Large intestine (tissue), 3 donors: ENCODE results near the gene TMCC3. TPM values are rescaled to one million over a fixed set of nuclear protein-coding genes. Genes with fewer than 3 reads are reported as not detected.
"Not testable (repeated sequence)": the region's sequence is repeated elsewhere in the genome, so short reads cannot be mapped to it uniquely, and the experiment has no call there.

ENCODE experiments used
- DNase-seq, 2 donors: peaks; one replicate each; pipeline versions ENCODE4 v3.0.0 to v3.0.0-alpha.2; 2013
- H3K27ac ChIP-seq: one replicate; pipeline ENCODE4 v1.5.1; 2013; ENCODE audit warnings: low read length
- H3K27me3 ChIP-seq: 2 replicates; pipeline ENCODE4 v1.6.1; 2013; ENCODE audit warnings: low read length; ENCODE audit not compliant: control insufficient read depth, insufficient read depth
- H3K36me3 ChIP-seq: 2 replicates; pipeline ENCODE4 v1.6.1; 2013; ENCODE audit warnings: low read length; ENCODE audit not compliant: control insufficient read depth, insufficient read depth
- H3K4me1 ChIP-seq: one replicate; pipeline ENCODE4 v1.6.1; 2013; ENCODE audit warnings: low read length; ENCODE audit not compliant: control insufficient read depth, insufficient read depth
- H3K4me3 ChIP-seq: one replicate; pipeline ENCODE4 v1.5.1; 2013; ENCODE audit warnings: low read length
- H3K9me3 ChIP-seq: one replicate; pipeline ENCODE4 v1.6.1; 2013; ENCODE audit warnings: mild to moderate bottlenecking, low read depth, low read length, moderate library complexity; ENCODE audit not compliant: control insufficient read depth
- WGBS: methylation state at CpG from one replicate; pipeline ENCODE4 v1.1.5; 2013; ENCODE audit warnings: low lambda C conversion rate; ENCODE audit not compliant: insufficient coverage; 5-methylcytosine and 5-hydroxymethylcytosine counted together
- polyA plus RNA-seq: library from polyadenylated mRNA; unstranded; fragments of 120-200 nt; gene quantifications from one replicate; pipeline ENCODE4 v1.2.1, GENCODE V29; 2013

TMCC3 gene
- polyA plus RNA-seq, 1 donor = 24.3 TPM

DNA sequence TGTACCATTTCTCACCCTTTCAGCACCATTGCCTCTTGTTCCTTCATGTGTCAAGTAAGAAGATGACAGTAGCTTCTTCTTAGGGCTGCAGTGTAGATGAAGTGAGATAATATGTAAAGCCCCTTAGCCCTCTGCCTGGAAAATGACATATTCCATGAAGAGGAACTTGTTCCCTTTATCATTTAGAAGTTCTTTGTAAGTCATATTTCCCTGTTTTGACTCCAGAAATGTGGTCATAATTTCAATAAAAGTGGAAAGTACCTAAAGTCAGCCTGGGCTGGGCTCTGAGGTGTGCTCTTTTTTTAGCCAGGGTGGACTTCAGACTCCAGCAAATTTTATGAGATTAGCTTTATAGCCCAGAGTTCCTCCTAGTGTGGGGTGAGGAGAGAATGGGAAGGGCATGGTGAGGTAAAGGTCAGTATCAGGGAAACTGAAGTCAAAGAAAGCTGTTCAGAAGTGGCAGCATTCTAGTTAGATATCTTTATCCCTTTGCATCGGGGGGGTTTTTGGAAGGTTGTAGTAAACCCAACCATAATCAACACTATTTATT is 92.5 kb downstream of the TMCC3 start:
- Histone ChIP-seq H3K4me1 (peaks cover 25% of the 10 kb centered on the region), H3K4me3 (no peak overlapping the region), H3K27ac (peak overlapping the region; percentile 33), H3K36me3 (no peaks in the 10 kb centered on the region), H3K9me3 (no peaks in the 10 kb centered on the region), H3K27me3 (no peaks in the 10 kb centered on the region)
- no CpG with 5 or more reads among the region's 1 CpG for WGBS
- peak; percentile 59 to 86 for DNase-seq

DNA sequence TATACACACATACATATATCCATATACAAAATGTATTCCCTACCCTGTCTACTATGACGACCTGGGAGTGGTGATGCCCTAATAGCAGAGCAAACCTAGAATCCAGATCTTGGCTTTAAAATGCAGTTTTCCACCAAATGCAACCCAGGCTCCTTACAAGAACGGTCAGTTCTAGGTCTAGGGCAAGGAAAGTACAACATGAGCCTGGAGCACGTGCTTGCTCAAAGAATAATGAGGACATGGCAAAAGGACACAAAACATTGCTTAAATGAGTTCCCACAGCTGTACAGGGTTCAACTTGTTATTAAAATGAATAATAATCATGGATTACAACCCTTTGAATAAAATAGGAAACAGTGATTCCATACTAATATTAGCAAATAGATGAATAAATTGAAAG is 94.7 kb downstream of the TMCC3 start:
- H3K9me3 ChIP-seq = no peaks in the 10 kb centered on the region
- no CpG with 5 or more reads among the region's 3 CpGs for WGBS
- H3K4me1 ChIP-seq = peaks cover 20% of the 10 kb centered on the region
- no peak for DNase-seq
- no peaks in the 10 kb centered on the region for H3K27me3 ChIP-seq
- H3K4me3 ChIP-seq = no peak overlapping the region
- H3K36me3 ChIP-seq = no peaks in the 10 kb centered on the region
- no peak overlapping the region for H3K27ac ChIP-seq

- WGBS = 89% methylated on average over 3 of the region's 15 CpGs
- no peak for DNase-seq
Observed at GRCh38 chr12:94553875-94554274, 96.5 kb downstream of the TMCC3 start.

DNA sequence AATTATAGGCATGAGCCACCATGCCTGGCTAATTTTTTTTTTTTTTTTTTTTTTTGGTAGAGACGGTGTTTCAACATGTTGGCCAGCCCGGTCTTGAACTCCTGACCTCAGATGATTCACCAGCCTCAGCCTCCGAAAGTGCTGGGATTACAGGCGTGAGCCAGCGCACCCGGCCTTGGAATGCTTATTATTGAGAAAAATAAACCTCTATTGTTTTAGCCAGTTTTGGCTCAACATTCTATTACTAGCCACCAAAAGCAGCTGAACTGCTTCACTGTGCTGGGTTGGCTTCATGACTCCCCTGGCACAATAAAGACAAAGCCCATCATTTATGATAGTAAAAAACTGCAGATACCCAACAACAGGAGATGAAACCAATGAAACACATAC is 97.2 kb downstream of the TMCC3 start:
- DNase-seq = no peak
- no peaks in the 10 kb centered on the region for H3K36me3 ChIP-seq
- H3K4me1 ChIP-seq = peaks cover 4% of the 10 kb centered on the region
- H3K27me3 ChIP-seq = no peaks in the 10 kb centered on the region
- no peak overlapping the region for H3K4me3 ChIP-seq
- no peaks in the 10 kb centered on the region for H3K9me3 ChIP-seq
- H3K27ac ChIP-seq = no peak overlapping the region
- no CpG with 5 or more reads among the region's 6 CpGs for WGBS

More at GRCh38 chr12:94553875-94554274, 96.5 kb downstream of the TMCC3 start:
- H3K27ac ChIP-seq = no peak overlapping the region
- H3K27me3 ChIP-seq = no peaks in the 10 kb centered on the region
- H3K9me3 ChIP-seq = no peaks in the 10 kb centered on the region
- peaks cover 12% of the 10 kb centered on the region for H3K4me1 ChIP-seq
- H3K36me3 ChIP-seq = no peaks in the 10 kb centered on the region
- H3K4me3 ChIP-seq = no peak overlapping the region

- no peak for DNase-seq
- Histone ChIP-seq H3K4me1 (no peaks in the 10 kb centered on the region), H3K4me3 (no peak overlapping the region), H3K9me3 (no peaks in the 10 kb centered on the region), H3K27me3 (no peaks in the 10 kb centered on the region), H3K36me3 (no peaks in the 10 kb centered on the region), H3K27ac (no peak overlapping the region)
- WGBS = no CpG with 5 or more reads among the region's 4 CpGs
Observed at GRCh38 chr12:94551810-94552209, 98.5 kb downstream of the TMCC3 start.

DNA sequence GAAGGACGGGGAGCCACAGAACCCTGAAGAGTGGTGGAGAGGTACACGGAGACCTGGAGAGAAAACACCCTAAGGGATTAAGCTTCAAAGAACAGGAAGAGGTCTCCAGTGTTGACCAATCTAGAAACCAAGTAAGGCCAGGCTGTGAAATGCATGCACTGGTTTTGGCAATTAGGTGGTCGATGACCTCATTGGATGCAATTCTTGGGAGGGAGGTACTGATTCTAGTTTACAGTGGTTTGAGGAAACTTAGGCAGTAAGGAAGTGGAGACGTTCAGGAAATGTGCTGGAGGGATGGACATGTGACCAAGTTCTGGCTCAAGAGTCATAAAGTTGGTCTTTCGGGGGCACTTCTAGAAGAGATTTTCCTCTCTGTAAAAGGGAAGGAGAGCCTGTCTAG is 99.4 kb downstream of the TMCC3 start:
- no CpG with 5 or more reads among the region's 5 CpGs for WGBS
- DNase-seq = no peak
- Histone ChIP-seq H3K4me1 (no peaks in the 10 kb centered on the region), H3K9me3 (no peaks in the 10 kb centered on the region), H3K27ac (no peak overlapping the region), H3K4me3 (no peak overlapping the region), H3K27me3 (no peaks in the 10 kb centered on the region), H3K36me3 (no peaks in the 10 kb centered on the region)

DNA sequence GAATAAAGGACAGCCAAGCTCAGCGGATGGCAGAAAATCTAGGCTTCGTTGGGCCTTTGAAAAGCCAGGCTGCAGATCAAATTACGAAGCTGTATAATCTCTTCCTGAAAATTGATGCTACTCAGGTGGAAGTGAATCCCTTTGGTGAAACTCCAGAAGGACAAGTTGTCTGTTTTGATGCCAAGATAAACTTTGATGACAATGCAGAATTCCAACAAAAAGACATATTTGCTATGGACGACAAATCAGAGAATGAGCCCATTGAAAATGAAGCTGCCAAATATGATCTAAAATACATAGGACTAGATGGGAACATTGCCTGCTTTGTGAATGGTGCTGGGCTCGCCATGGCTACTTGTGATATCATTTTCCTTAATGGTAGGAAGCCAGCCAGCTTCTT is 101.5 kb downstream of the TMCC3 start:
- not testable (repeated sequence) for H3K4me1 ChIP-seq, H3K27me3 ChIP-seq, H3K4me3 ChIP-seq, H3K9me3 ChIP-seq, DNase-seq, H3K27ac ChIP-seq, H3K36me3 ChIP-seq
- WGBS = 73% methylated on average over 2 of the region's 5 CpGs

- no peaks in the 10 kb centered on the region for H3K27me3 ChIP-seq
- H3K27ac ChIP-seq = no peak overlapping the region
- WGBS = no CpG with 5 or more reads among the region's 17 CpGs
- no peaks in the 10 kb centered on the region for H3K36me3 ChIP-seq
- H3K4me1 ChIP-seq = no peaks in the 10 kb centered on the region
- DNase-seq = peak; percentile 50 to 67
- no peak overlapping the region for H3K4me3 ChIP-seq
- H3K9me3 ChIP-seq = no peaks in the 10 kb centered on the region
Observed at GRCh38 chr12:94545935-94546771, 104.2 kb downstream of the TMCC3 start.

DNA sequence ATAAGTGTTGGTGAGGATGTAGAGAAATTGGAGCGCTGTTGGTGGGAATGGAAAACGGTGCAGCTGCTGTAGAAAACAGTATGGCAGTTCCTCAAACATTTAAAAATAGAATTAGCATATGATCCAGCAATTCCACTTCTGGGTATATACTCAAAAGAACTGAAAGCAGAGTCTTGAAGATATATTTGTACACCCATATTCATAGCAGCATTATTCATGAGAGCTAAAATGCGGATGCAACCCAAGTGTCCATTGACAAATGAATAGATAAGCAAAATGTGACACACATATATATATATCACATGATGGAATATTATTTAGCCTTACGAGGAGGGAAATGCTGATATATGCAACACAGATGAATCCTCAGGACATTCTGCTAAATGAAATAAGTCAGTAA is 106.0 kb downstream of the TMCC3 start:
- H3K27ac ChIP-seq = no peak overlapping the region
- H3K4me1 ChIP-seq = no peaks in the 10 kb centered on the region
- no peaks in the 10 kb centered on the region for H3K9me3 ChIP-seq
- H3K27me3 ChIP-seq = no peaks in the 10 kb centered on the region
- DNase-seq = no peak
- WGBS = no CpG with 5 or more reads among the region's 4 CpGs
- no peak overlapping the region for H3K4me3 ChIP-seq
- H3K36me3 ChIP-seq = no peaks in the 10 kb centered on the region

GRCh38 chr12:94538318-94538717 is 112.0 kb downstream of the TMCC3 start:
- H3K27ac ChIP-seq = no peak overlapping the region
- H3K36me3 ChIP-seq = no peaks in the 10 kb centered on the region
- H3K27me3 ChIP-seq = no peaks in the 10 kb centered on the region
- no peak overlapping the region for H3K4me3 ChIP-seq
- H3K9me3 ChIP-seq = no peaks in the 10 kb centered on the region
- peaks cover 9% of the 10 kb centered on the region for H3K4me1 ChIP-seq
- no peak for DNase-seq
